Measurements from ENCODE around the gene MYH6.
"Not testable (repeated sequence)": the region's sequence is repeated elsewhere in the genome, so short reads cannot be mapped to it uniquely, and the experiment has no call there.

MYH6 gene

DNA sequence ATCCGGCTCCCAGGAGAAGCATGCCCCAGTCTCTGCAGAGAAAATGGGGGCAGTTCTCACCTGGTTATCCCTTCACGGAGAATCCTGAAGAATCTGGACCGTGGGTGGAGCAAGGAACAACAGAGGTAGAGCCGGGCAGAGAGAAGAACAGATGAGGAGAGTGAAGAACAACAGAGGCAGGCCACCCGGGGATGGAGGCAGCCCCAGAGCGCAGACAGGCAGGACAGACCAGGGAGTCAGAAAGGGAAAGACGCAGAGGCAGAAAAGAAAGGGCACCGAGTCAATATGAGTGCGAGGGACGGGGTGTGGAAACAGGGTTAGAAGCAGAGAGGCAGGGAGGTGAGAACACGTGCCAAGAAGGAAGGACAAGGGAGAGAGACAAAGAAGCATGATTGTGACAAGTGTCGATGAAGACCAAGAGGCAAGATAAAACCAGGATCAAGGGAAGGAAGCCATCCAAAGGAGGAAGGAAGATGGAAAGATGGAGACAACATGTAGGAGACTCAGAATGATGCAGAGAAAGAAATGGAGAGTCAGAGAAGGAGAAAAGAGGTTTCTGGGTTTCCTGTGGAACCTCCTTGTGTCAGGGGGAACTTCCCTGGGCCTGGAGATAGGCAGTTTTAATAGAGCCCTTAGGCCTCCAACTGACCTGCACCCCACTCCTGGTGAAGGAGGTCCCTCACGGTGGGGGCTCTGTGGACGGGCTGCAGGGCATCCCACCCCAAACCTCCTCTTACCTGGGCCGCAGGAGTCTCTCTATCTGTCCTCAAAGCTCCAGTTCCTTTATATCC lies at the start of gene MYH6:
MYH6 (minus strand) TSS at position 758 of the 791 bp plus-strand sequence. CDS start 1,050 bp downstream, outside the sequence.
- DNase-seq (ENCODE audit: low read depth in 2 of 2), result no peak

DNA sequence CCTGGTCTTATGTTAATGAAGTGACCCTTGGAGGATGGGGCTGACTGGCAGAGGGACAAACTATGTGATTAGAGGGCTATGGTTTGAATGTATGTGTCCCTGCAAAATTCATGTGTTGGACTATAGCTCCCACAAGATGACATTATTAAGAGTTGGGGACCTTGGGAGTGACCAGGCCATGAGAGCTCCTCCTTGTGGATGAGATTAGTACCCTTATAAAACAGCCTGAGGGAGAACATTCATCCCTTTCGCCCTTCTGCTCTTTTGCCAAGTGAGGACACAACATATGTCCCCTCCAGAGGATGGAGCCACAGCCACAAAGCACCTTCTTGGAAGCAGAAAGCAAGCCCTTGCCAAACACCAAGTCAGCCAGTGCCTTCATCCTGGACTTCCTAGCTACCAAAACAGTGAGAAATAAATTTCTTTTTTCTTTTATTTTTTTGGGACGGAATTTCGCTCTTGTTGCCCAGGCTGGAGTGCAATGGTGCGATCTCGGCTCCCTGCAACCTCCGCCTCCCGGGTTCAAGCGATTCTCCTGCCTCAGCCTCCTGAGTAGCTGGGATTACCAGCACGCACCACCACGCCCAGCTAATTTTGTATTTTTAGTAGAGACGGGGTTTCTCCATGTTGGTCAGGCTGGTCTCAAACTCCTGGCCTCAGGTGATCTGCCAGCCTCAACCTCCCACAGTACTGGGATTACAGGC lies 49.0 kb upstream of the MYH6 start:
- not testable (repeated sequence) for DNase-seq (ENCODE audit: low read depth in 2 of 2)

- no peak for DNase-seq (ENCODE audit: low read depth in 2 of 2)
Observed at GRCh38 chr14:23454445-23454856, 46.4 kb upstream of the MYH6 start.

- no peak for DNase-seq (ENCODE audit: low read depth in 2 of 2)
Observed at GRCh38 chr14:23452237-23452636, 44.2 kb upstream of the MYH6 start.

GRCh38 chr14:23450379-23450778 lies 42.3 kb upstream of the MYH6 start:
- DNase-seq (ENCODE audit: low read depth in 2 of 2), result no peak

DNA sequence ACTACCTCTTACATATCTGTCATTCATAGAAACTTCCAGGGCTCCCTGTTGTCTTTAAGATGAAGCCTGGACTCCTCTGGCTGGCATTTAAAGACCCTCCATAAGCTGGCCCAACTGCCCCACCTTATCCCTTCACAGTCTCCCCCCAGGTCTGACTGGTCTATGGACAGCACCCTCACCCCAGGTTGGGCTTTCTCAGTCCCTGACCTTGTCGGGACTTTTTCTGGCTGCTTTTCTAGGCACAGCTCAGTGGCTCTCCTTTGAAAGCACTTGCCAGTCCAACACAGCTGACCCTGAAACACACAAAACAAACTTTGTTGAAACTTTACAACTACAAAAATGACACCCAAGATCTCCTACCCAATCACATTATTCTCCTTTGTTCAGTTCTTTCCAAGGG lies 41.2 kb upstream of the MYH6 start:
- no peak for DNase-seq (ENCODE audit: low read depth in 2 of 2)

- DNase-seq (ENCODE audit: low read depth in 2 of 2), result no peak
Observed at GRCh38 chr14:23447361-23448350, 39.6 kb upstream of the MYH6 start.

DNA sequence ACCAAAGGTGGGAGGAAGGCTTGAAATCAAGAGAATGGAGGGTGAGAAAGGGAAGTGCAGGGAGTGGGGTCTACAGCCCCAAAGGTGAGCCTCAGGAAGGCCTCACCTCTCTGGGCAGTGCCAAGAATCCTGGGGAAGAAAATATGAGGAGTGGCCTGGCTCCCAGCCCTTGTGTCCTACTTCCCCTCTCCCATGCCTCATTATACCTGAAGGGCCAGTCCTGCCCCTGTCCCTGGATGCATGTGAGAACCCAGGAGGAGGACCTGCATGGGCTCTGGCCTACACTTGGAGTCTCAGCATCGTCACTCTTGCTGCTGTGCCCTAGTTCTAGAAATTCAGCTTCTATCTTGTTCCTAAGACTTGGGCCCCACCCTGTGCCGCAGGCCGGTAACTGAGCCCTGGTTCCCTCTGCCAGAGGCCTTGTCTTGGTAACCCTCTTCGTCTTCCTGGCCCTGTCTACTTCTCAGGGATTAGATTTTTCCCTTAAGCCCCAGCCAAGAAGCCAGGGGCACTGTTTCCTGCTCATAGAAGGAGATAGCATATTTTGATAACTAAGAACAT lies 38.3 kb upstream of the MYH6 start:
- no peak for DNase-seq (ENCODE audit: low read depth in 2 of 2)

GRCh38 chr14:23445773-23446172 lies 37.7 kb upstream of the MYH6 start:
- no peak for DNase-seq (ENCODE audit: low read depth in 2 of 2)

DNA sequence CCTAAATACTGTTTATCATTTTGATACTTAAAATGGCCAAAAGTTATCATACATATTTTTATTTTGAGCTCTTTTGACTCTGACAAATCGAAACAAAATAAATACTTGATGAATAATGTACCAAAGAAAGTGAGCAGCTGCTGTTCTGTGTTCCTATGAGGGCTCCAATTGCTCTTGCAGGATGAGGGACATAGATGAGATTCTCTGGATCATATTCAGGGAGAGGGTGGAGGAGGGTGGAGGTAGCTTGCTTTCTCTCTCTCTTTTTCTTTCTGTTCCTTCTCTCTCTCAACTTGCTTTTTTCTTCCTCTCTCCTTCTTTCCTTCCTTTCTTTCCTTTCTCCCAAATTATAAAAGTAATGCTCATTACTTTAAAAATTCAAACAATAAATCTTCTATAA lies 36.2 kb upstream of the MYH6 start:
- DNase-seq (ENCODE audit: low read depth in 2 of 2), result no peak

GRCh38 chr14:23443881-23444280 lies 35.8 kb upstream of the MYH6 start:
- DNase-seq (ENCODE audit: low read depth in 2 of 2), result no peak

DNA sequence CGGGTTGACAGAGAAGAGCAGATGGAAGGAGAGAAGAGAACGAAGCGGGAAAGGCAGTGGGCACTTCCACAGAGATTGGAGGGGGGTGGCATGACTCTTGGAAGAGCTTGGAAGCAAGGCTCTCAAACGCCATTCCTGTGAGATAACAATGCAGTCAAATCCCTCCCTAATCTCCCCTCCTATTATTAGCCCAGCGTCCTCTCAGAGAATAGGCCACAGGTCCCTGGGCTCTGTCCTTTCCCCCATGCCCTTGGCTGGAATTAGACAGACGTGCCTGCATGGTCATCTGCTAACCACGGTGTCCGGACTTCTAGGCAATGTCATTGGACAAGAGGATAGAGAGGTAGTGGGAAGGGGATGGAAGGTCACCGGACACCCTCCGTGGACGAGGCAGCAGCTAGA lies 35.3 kb upstream of the MYH6 start:
- DNase-seq (ENCODE audit: low read depth in 2 of 2), result no peak

DNA sequence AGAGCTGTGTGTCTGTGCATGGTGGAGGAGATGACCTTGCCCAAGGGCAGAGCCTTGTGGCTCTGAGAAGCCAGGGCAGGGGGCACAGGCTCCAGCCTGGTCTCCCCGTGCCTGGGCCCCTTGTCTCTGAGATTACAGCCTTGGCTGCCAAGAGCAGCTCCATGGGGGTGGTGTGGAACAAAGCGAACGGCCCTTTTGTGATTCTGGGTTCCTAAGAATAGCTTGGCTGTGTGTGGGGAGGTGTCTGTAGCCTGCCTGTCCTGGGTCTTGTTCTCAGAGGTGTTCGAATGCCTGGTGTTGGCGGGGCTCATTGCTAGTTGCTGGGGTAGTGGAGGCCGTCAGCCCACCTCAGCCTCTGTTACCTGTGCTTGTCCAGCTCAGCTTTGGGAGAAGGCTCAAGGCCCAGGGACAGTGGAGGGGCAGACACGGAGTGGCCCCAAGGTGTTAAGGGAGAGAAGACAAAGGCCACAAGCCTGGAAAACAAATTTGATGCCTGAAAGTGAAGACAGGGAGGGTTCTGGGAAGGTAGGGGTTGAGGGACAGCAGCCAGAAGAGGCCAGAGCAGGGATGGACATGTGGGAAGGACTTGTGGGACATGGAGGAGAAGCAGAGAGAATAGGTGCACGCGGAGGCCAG lies 34.8 kb upstream of the MYH6 start:
- no peak for DNase-seq (ENCODE audit: low read depth in 2 of 2)

DNA sequence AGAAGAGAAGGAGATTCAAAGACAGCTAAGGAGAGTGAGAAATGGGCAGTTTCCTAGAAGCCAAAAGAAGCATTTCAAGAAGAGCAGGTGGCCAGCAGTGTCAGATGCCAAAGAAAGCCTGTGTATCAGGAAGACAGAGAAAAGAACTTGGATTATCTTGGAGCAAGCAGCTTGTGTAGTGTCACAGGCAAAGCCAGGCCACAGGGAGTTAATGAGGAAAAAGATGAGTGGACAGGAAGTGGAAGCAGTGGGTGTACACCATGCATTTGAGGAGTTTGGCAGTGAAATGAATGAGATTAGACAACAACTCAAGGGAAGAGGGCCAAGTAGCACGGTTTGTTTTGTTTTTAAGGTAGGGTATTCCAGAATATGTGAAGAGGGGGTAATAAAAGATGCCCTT lies 33.0 kb upstream of the MYH6 start:
- no peak for DNase-seq (ENCODE audit: low read depth in 2 of 2)

- DNase-seq (ENCODE audit: low read depth in 2 of 2), result no peak
Observed at GRCh38 chr14:23439107-23439835, 31.2 kb upstream of the MYH6 start.

- no peak for DNase-seq (ENCODE audit: low read depth in 2 of 2)
Observed at GRCh38 chr14:23438101-23438971, 30.3 kb upstream of the MYH6 start.

- DNase-seq (ENCODE audit: low read depth in 2 of 2), result no peak
Observed at GRCh38 chr14:23437133-23438100, 29.3 kb upstream of the MYH6 start.

All from activated CD4-positive, alpha-beta T cell treated with anti-CD3 and anti-CD28 coated beads for 24 hours (primary cell).